Keratinocyte (primary cell): ENCODE measurements around the gene QSOX1. TPM values are rescaled to one million over a fixed set of nuclear protein-coding genes. Genes with fewer than 3 reads are reported as not detected.

Experiments used
- DNase-seq: peaks from one replicate; pipeline ENCODE4 v3.0.0-alpha.2; 2011; ENCODE audit warnings: low read depth, missing footprints, low spot score
- FAIRE-seq: peaks from 2 replicates; lab custom pipeline; 2011; peaks lifted over from hg19 to GRCh38; lab: Jason Lieb, UNC
- H2AFZ ChIP-seq: 2 replicates; pipeline ENCODE4 v1.6.0; 2012; ENCODE audit warnings: low read length, control low read depth, inconsistent platforms; ENCODE audit not compliant: control insufficient read depth
- H3K27ac ChIP-seq: 2 replicates; pipeline ENCODE4 v1.5.1; 2011; ENCODE audit warnings: low read length; ENCODE audit not compliant: control insufficient read depth, insufficient read depth
- H3K27me3 ChIP-seq: 3 replicates; pipeline ENCODE4 v1.6.0; 2011; ENCODE audit warnings: low read length; ENCODE audit not compliant: control insufficient read depth, insufficient read depth; ENCODE audit errors: extremely low read depth
- H3K36me3 ChIP-seq, 2 experiments: 2 replicates in 1 of 2; 3 replicates in 1 of 2; pipeline ENCODE4 v1.5.1; 2011; ENCODE audit warnings: low read length in 2 of 2, mild to moderate bottlenecking in 1 of 2; ENCODE audit not compliant: control insufficient read depth in 2 of 2, insufficient read depth in 2 of 2; ENCODE audit errors: extremely low read depth in 1 of 2
- H3K4me1 ChIP-seq: 3 replicates; pipeline ENCODE4 v1.5.1; 2011; ENCODE audit warnings: low read length; ENCODE audit not compliant: control insufficient read depth, insufficient read depth; ENCODE audit errors: extremely low read depth
- H3K4me2 ChIP-seq: 3 replicates; pipeline ENCODE4 v1.6.0; 2011; ENCODE audit warnings: low read depth, low read length; ENCODE audit not compliant: control insufficient read depth, insufficient read depth; ENCODE audit errors: extremely low read depth
- H3K4me3 ChIP-seq, 3 experiments: fragments of 200-600 bp in 1 of 3; sonication (generic) in 1 of 3; 2 replicates in 2 of 3; 3 replicates in 1 of 3; pipeline ENCODE4 v1.5.1; 2011 to 2016; ENCODE audit warnings: low read length in 3 of 3, mild to moderate bottlenecking in 3 of 3, control low read depth in 2 of 3, inconsistent platforms in 1 of 3, low read depth in 1 of 3, mixed read lengths in 1 of 3, mixed run types in 1 of 3, moderate library complexity in 1 of 3; ENCODE audit not compliant: control insufficient read depth in 2 of 3, insufficient read depth in 2 of 3; ENCODE audit errors: extremely low read depth in 1 of 3
- H3K79me2 ChIP-seq: 2 replicates; pipeline ENCODE4 v1.6.0; 2012; ENCODE audit warnings: low read length; ENCODE audit not compliant: control insufficient read depth, insufficient read depth
- H3K9ac ChIP-seq: 3 replicates; pipeline ENCODE4 v1.6.0; 2011; ENCODE audit warnings: low read length; ENCODE audit not compliant: control insufficient read depth, insufficient read depth; ENCODE audit errors: extremely low read depth
- H3K9me1 ChIP-seq: 3 replicates; pipeline ENCODE4 v1.6.0; 2011; ENCODE audit warnings: low read length; ENCODE audit not compliant: control insufficient read depth, insufficient read depth; ENCODE audit errors: extremely low read depth
- H3K9me3 ChIP-seq: 2 replicates; pipeline ENCODE4 v1.5.1; 2012; ENCODE audit warnings: low read depth, low read length; ENCODE audit not compliant: control insufficient read depth
- H4K20me1 ChIP-seq: 3 replicates; pipeline ENCODE4 v1.6.0; 2011; ENCODE audit warnings: low read length; ENCODE audit not compliant: control insufficient read depth, insufficient read depth; ENCODE audit errors: extremely low read depth
- EZH2 ChIP-seq: IDR thresholded peaks from one replicate; pipeline ENCODE4 v1.6.1; 2012; ENCODE audit warnings: inconsistent platforms, mild to moderate bottlenecking, low read length, moderate library complexity
- dilution Hi-C: fragments of 300-500 bp; cut with MboI; formaldehyde crosslinking; loops from one replicate; pipeline ENCODE4 v1.7.0; 2020; ENCODE audit warnings: low sequenced_read_pairs; ENCODE audit not compliant: extremely low pct_ligation_motif_present
- polyA plus RNA-seq, 5 experiments: library from polyadenylated mRNA; depleted of rRNA in 3 of 5; stranded (reverse) in 3 of 5; stranded (forward) in 1 of 5; unstranded in 1 of 5; fragments of >200 nt; gene quantifications; 1 replicate in 1 of 5; 2 replicates in 3 of 5; 3 replicates in 1 of 5; pipeline versions ENCODE4 v1.2.1 to v1.2.3, GENCODE V29; 2011 to 2012; ENCODE audit warnings: missing spikeins in 2 of 5, low read depth in 1 of 5, low replicate concordance in 1 of 5
- TF ChIP-seq, protein P1 (sequence below), 3 experiments: IDR thresholded peaks in 1 of 3; conservative IDR thresholded peaks in 1 of 3; optimal IDR thresholded peaks in 1 of 3; 2 replicates in 2 of 3; 3 replicates in 1 of 3; pipeline versions ENCODE3 to v1.5.1; 2011; ENCODE audit warnings: low read length in 3 of 3, mild to moderate bottlenecking in 3 of 3, moderate library complexity in 2 of 3, control low read depth in 1 of 3, inconsistent platforms in 1 of 3; ENCODE audit not compliant: insufficient read depth in 2 of 3; ENCODE audit errors: extremely low read depth in 1 of 3

The QSOX1 gene
- polyA plus RNA-seq, 1 donor (not counting 4 experiments of a cell fraction or from before 2014, with no cell fraction given), result 57.6 TPM

DNA sequence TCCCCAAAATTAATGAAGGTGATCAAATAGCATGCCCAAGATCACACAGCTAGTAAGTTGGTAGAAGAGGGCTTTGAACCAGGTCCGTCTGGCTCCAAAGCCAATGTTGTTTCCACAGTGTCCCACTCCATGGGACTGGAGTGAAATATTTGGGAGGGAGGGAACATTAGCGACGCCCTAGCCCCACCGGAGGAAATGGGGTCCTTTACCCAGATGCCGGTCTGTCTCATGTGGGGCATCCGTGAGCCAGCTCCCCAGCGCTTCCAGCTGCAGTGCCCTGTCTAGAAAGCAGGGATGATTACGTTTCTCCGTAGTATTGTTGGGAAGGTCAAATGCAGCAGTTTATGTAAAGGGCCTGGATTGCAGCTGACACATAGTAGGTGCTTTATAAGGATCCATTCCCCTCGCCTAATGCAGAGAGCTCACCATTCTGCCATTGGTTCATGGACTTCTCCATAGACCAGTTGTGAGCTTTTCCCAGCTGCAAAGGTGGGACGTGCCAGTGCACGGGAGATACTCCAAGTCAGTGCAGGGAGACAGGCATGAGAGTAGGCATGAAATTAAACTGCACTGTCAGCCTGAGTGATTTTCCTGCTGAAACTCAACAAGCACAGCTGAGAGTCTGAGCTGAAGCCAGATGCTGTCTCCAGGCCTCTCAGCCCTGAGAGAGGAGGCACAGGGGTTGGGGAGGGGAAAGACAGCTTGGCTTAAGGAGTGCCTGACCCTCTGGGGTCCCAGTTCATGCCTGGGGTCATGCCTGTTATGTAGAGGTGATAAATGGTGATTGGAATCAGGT is 24.7 kb downstream of the QSOX1 start:
- TF ChIP-seq, protein P1, sequence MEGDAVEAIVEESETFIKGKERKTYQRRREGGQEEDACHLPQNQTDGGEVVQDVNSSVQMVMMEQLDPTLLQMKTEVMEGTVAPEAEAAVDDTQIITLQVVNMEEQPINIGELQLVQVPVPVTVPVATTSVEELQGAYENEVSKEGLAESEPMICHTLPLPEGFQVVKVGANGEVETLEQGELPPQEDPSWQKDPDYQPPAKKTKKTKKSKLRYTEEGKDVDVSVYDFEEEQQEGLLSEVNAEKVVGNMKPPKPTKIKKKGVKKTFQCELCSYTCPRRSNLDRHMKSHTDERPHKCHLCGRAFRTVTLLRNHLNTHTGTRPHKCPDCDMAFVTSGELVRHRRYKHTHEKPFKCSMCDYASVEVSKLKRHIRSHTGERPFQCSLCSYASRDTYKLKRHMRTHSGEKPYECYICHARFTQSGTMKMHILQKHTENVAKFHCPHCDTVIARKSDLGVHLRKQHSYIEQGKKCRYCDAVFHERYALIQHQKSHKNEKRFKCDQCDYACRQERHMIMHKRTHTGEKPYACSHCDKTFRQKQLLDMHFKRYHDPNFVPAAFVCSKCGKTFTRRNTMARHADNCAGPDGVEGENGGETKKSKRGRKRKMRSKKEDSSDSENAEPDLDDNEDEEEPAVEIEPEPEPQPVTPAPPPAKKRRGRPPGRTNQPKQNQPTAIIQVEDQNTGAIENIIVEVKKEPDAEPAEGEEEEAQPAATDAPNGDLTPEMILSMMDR (optimal IDR thresholded peaks at IDR 0.05 in 1 of 3, IDR thresholded peaks at IDR 0.05 in 1 of 3, conservative IDR thresholded peaks at IDR 0.05 in 1 of 3; ENCODE audit: extremely low read depth in 1 of 3, insufficient read depth in 2 of 3, low read length in 3 of 3), result no peak
- no peak for TF ChIP-seq EZH2
- H3K4me1 ChIP-seq, result no peaks in the 10 kb centered on the region
- H3K79me2 ChIP-seq, result no peaks in the 10 kb centered on the region
- H3K27ac ChIP-seq, result no peak overlapping the region
- H3K27me3 ChIP-seq, result no peaks in the 10 kb centered on the region
- H2AFZ ChIP-seq, result no peak overlapping the region
- H3K4me3 ChIP-seq, result no peak overlapping the region
- H3K9ac ChIP-seq, result no peak overlapping the region
- DNase-seq, result no peak
- peaks cover 3% of the 10 kb centered on the region for H4K20me1 ChIP-seq
- H3K9me3 ChIP-seq, result no peaks in the 10 kb centered on the region
- no peak for FAIRE-seq
- H3K4me2 ChIP-seq, result no peak overlapping the region
- dilution Hi-C loops, result no loop called here
- no peaks in the 10 kb centered on the region for H3K9me1 ChIP-seq
- H3K36me3 ChIP-seq, result peaks cover 26 to 36% of the 10 kb centered on the region in 2 experiments

DNA sequence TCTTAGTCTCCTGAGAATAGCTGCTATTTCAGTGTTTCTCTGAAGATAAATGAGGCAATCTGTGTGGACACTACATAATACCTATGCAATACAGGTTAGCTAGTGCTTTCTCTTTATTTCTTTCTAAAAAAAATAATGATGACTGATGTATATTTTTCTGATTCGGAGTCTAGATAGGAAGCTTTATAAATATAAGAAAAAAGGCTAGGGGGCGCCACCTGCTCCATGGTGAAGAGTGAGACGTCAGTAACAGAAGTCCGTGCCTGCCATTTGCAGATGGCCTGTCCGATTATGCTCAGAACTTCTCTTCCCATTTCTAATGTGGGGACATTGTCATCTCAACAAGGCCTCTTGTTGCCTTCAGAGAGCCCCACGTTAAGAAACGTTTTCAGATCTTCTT is 26.4 kb downstream of the QSOX1 start:
- H3K4me1 ChIP-seq, result no peaks in the 10 kb centered on the region
- FAIRE-seq, result no peak
- H3K9ac ChIP-seq, result no peak overlapping the region
- DNase-seq, result no peak
- H4K20me1 ChIP-seq, result peaks cover 3% of the 10 kb centered on the region
- H3K36me3 ChIP-seq, result peaks cover 21 to 42% of the 10 kb centered on the region in 2 experiments
- H3K9me1 ChIP-seq, result no peaks in the 10 kb centered on the region
- no peak overlapping the region for H3K4me3 ChIP-seq
- H3K27me3 ChIP-seq, result no peaks in the 10 kb centered on the region
- TF ChIP-seq, protein P1 (optimal IDR thresholded peaks at IDR 0.05 in 1 of 3, IDR thresholded peaks at IDR 0.05 in 1 of 3, conservative IDR thresholded peaks at IDR 0.05 in 1 of 3; ENCODE audit: extremely low read depth in 1 of 3, insufficient read depth in 2 of 3, low read length in 3 of 3), result peak in 2 of 3 experiments; percentile 24 to 40
- no peak for TF ChIP-seq EZH2
- dilution Hi-C loops, result no loop called here
- no peaks in the 10 kb centered on the region for H3K79me2 ChIP-seq
- no peak overlapping the region for H3K27ac ChIP-seq
- H3K9me3 ChIP-seq, result no peaks in the 10 kb centered on the region
- H3K4me2 ChIP-seq, result no peak overlapping the region
- H2AFZ ChIP-seq, result no peak overlapping the region
